Lower lobe of right lung (tissue), 2 donors: ENCODE data around the gene EHD1. TPM values are rescaled to one million over a fixed set of nuclear protein-coding genes. Genes with fewer than 3 reads are reported as not detected.

ENCODE experiments used
- ATAC-seq, 2 donors: fragments of 200-7000 bp; cut with Tn5 transposase; one replicate each; pipeline ENCODE4 v1.9.1; 2020 to 2022; ENCODE audit warnings: mild to moderate bottlenecking in 2 of 2, moderate library complexity in 2 of 2
- DNase-seq: peaks from one replicate; pipeline ENCODE4 v3.0.0-alpha.2; 2020
- H3K27ac ChIP-seq: fragments of 200-600 bp; one replicate; pipeline ENCODE4 v1.8.0; 2022
- H3K27me3 ChIP-seq: fragments of 200-600 bp; one replicate; pipeline ENCODE4 v1.8.0; 2022; ENCODE audit warnings: low read depth
- H3K36me3 ChIP-seq: fragments of 200-600 bp; one replicate; pipeline ENCODE4 v1.8.0; 2022; ENCODE audit warnings: mild to moderate bottlenecking
- H3K4me1 ChIP-seq: fragments of 200-600 bp; one replicate; pipeline ENCODE4 v1.8.0; 2022
- H3K4me3 ChIP-seq: fragments of 200-600 bp; one replicate; pipeline ENCODE4 v1.8.0; 2022; ENCODE audit warnings: mild to moderate bottlenecking
- H3K9me3 ChIP-seq: fragments of 200-600 bp; one replicate; pipeline ENCODE4 v1.8.0; 2022
- intact Hi-C: fragments of 100-400 bp; cut with DNase I; formaldehyde crosslinking; loops from one replicate; pipeline ENCODE4 v1.11.0; 2022
- total RNA-seq: library from RNA; stranded (reverse); fragmentation: NEBNext Ultra II Directional; extraction: Animal tissue kit (Norgen Biotek cat#: 25700); gene quantifications from one replicate; pipeline ENCODE4 v1.2.1, GENCODE V29; 2021
- TF ChIP-seq, protein P1 (sequence below): fragments of 200-600 bp; IDR thresholded peaks from one replicate; pipeline ENCODE4 v1.8.0; 2022; ENCODE audit warnings: antibody characterized with exemption, mild to moderate bottlenecking
- donor health status: DM: no; HTN: yes; CAD: no; lungs with severe emphysema.

Gene EHD1
- total RNA-seq, 1 donor from 2014 or later = 73.4 TPM

DNA sequence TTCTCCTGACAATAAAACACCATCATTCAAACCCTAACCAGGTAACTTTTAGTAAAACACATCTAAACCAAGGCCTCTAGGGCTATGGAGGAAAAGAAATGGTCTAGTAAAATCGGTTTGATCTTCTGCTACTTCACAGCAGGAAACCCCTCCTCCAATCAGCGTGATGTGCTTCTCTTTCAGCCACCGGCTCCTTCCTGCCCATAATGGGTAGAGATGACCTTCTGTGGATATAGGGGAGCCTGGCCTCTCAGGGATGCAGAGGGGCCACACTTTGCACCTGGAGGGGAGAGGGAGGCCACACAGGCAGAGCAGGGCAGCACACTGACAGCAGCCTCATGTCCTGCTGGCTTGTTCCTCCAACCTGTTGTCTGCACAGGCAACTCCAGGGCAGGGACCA lies 6.9 kb downstream of the EHD1 start:
- H3K4me1 ChIP-seq = peaks cover 94% of the 10 kb centered on the region
- DNase-seq = no peak
- H3K36me3 ChIP-seq = peaks cover 47% of the 10 kb centered on the region
- peak overlapping the region; percentile 28 for H3K4me3 ChIP-seq
- H3K27me3 ChIP-seq = no peaks in the 10 kb centered on the region
- H3K9me3 ChIP-seq = no peaks in the 10 kb centered on the region
- TF ChIP-seq, protein P1, sequence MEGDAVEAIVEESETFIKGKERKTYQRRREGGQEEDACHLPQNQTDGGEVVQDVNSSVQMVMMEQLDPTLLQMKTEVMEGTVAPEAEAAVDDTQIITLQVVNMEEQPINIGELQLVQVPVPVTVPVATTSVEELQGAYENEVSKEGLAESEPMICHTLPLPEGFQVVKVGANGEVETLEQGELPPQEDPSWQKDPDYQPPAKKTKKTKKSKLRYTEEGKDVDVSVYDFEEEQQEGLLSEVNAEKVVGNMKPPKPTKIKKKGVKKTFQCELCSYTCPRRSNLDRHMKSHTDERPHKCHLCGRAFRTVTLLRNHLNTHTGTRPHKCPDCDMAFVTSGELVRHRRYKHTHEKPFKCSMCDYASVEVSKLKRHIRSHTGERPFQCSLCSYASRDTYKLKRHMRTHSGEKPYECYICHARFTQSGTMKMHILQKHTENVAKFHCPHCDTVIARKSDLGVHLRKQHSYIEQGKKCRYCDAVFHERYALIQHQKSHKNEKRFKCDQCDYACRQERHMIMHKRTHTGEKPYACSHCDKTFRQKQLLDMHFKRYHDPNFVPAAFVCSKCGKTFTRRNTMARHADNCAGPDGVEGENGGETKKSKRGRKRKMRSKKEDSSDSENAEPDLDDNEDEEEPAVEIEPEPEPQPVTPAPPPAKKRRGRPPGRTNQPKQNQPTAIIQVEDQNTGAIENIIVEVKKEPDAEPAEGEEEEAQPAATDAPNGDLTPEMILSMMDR = no peak
- peak overlapping the region; percentile 63 for H3K27ac ChIP-seq
- ATAC-seq = no peak
- intact Hi-C loops = no loop called here

DNA sequence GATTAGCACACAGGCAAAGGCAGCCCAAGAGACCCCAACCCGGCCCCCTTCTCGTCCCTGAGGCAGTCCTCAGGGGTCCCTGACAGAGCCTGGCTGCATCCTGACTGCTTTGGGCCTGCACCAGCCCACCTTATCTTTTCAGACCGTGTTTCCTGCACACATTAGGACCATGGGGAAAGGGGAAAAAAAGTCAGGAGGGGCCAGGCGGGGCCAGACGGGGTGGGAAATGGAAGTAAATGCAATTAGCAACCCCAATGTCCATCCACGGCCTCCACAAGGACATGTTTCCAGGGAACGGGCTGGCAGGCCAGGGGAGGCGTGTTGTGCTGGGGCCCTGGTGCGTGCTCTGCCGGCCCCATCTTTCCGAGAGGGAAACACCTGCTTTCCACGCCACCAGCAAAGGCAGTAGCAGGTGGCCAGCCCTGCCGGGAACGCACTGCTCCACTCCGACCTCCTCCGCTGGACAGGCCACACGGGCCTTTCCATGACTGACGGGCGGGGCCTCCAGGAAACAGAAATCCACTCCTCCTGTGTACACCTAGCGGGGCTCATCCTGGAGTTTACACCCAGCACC lies 7.4 kb downstream of the EHD1 start:
- Histone ChIP-seq H3K4me1 (peaks cover 94% of the 10 kb centered on the region), H3K9me3 (no peaks in the 10 kb centered on the region), H3K27me3 (no peaks in the 10 kb centered on the region), H3K36me3 (peaks cover 47% of the 10 kb centered on the region), H3K4me3 (peak overlapping the region; percentile 28), H3K27ac (peak overlapping the region; percentile 63)
- TF ChIP-seq, protein P1 = no peak
- ATAC-seq (no peak), DNase-seq (no peak)
- intact Hi-C loops = no loop called here

DNA sequence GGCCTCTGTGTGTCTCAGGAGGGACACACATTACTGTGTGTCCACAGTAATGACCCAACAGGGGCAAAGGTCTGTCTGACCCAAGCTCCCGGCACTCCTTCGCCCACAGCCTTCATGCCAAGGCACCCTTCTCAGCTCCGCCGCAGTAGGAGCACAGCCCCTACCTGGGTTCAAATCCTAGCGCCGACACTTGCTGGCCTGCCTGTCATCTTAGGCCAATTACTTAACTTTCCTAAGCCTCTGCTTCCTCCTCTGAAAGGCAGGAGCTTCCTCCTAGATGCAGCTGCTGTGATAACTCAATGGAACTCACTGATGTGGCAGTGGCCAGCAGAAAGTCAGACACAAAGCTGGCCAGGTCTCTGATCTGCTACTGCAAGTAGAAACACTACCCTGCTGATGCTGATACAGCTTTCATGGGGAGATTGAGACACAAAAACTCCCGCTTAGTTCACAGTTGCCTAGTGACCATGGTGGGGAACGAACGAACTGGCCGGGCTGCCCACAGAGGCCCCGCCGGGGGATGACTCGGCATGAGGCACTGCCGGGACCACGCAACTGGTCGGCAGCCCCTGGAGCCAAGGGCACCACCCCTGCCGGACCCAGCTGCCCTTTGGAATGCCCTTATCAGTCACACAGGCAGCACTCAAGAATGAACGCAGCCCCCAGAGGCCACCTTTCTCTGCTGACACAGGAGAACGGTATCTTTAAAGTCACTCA lies 8.1 kb downstream of the EHD1 start:
- Histone ChIP-seq H3K36me3 (peaks cover 47% of the 10 kb centered on the region), H3K27me3 (no peaks in the 10 kb centered on the region), H3K27ac (peak overlapping the region; percentile 63), H3K9me3 (no peaks in the 10 kb centered on the region), H3K4me1 (peaks cover 94% of the 10 kb centered on the region), H3K4me3 (peak overlapping the region; percentile 28)
- ATAC-seq = peak; percentile 42
- no peak for DNase-seq
- intact Hi-C loops = no loop called here
- TF ChIP-seq, protein P1 = no peak

DNA sequence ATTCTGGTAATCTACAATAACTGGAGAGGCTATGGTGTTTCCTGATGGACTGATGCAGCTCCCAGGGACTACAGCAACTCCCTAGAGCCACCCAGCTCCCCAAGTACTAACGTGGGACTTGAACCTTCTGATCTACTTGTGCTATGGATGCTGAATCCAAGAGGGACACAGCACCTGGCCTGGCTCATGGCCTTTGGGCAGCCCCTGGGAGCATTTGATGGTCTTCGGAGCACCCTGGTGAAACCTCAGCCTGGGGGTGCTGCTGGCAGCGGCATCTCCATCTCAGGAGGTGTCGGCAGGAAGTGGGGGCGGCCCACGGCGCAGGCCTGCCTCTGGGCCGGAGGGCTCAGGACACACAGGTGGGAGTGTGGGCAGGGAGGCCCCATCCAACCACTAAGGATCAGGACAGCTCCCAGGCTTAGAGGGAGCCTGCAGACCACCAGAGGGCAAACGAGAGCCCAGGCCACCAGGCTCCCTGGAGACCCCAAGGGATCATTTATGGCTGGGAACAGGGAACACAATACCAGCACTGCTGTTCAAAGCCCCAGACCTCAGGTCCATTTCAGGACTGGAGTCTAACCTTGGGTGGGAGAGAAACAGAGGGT lies 8.7 kb downstream of the EHD1 start:
- Histone ChIP-seq H3K4me3 (peak overlapping the region; percentile 28), H3K27ac (peak overlapping the region; percentile 63)
- no peak for DNase-seq

DNA sequence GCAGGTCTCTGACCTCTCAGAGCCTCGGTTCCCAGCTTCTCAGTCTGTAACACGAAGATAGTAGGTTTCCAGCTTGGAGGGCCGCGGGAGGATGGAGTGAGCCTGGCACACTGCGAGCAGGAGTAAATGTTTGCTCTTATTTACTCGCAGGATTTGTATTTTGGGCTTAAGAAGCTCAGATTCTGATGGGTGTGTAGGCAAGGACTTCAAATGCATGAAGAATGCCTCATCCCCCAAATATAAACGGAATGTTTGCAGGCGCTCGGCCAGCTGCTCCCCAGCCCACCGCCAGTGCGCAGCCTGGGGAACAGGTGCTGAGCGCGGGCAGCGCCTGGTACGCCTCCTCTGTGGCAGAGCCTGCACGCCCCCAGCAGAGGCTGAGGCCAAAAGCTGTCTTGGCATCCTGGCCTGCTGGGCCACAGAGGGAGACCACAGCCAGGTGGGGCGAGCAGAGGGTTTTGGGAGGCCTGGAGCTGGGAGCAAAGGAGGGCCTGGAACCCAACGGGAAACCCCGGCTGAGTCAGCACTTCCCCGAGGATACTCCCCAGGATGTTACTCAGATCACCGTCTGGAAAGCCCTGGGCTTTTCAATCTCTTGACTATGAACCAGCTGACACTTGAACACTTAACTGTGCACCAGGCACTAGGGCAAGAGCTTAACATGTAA lies 9.4 kb downstream of the EHD1 start:
- ATAC-seq = peak; percentile 40 to 64
- no peaks in the 10 kb centered on the region for H3K9me3 ChIP-seq
- no peak for DNase-seq
- TF ChIP-seq, protein P1 = no peak
- no peaks in the 10 kb centered on the region for H3K27me3 ChIP-seq
- intact Hi-C loops = no loop called here
- peak overlapping the region; percentile 28 for H3K4me3 ChIP-seq
- peak overlapping the region; percentile 63 for H3K27ac ChIP-seq
- peaks cover 93% of the 10 kb centered on the region for H3K4me1 ChIP-seq
- peaks cover 40% of the 10 kb centered on the region for H3K36me3 ChIP-seq

More for the DNA sequence above, 8.7 kb downstream of the EHD1 start:
- TF ChIP-seq, protein P1 = peak; percentile 26
- peak in 1 of 2 donors; percentile 3 for ATAC-seq
- peaks cover 94% of the 10 kb centered on the region for H3K4me1 ChIP-seq
- H3K36me3 ChIP-seq = peaks cover 46% of the 10 kb centered on the region
- H3K9me3 ChIP-seq = no peaks in the 10 kb centered on the region
- intact Hi-C loops = no loop called here
- H3K27me3 ChIP-seq = no peaks in the 10 kb centered on the region
